IPS-15b (cell line): ENCODE results near the gene LRP5.

ENCODE experiments used
- H3K27me3 ChIP-seq: one replicate; pipeline ENCODE4 v1.6.1; 2013; ENCODE audit warnings: low read length; ENCODE audit not compliant: control insufficient read depth, insufficient read depth
- H3K36me3 ChIP-seq: one replicate; pipeline ENCODE4 v1.6.1; 2013; ENCODE audit warnings: low read length; ENCODE audit not compliant: control insufficient read depth, insufficient read depth
- H3K4me1 ChIP-seq: one replicate; pipeline ENCODE4 v1.6.1; 2013; ENCODE audit warnings: mild to moderate bottlenecking, low read length; ENCODE audit not compliant: control insufficient read depth, insufficient read depth
- H3K4me3 ChIP-seq: one replicate; pipeline ENCODE4 v1.5.1; 2013; ENCODE audit warnings: low read depth, low read length
- H3K9ac ChIP-seq: one replicate; pipeline ENCODE4 v1.6.1; 2013; ENCODE audit warnings: low read depth, mild to moderate bottlenecking, low read length
- H3K9me3 ChIP-seq: one replicate; pipeline ENCODE4 v1.6.1; 2013; ENCODE audit warnings: mild to moderate bottlenecking, low read length; ENCODE audit not compliant: control insufficient read depth, insufficient read depth

Gene LRP5

DNA sequence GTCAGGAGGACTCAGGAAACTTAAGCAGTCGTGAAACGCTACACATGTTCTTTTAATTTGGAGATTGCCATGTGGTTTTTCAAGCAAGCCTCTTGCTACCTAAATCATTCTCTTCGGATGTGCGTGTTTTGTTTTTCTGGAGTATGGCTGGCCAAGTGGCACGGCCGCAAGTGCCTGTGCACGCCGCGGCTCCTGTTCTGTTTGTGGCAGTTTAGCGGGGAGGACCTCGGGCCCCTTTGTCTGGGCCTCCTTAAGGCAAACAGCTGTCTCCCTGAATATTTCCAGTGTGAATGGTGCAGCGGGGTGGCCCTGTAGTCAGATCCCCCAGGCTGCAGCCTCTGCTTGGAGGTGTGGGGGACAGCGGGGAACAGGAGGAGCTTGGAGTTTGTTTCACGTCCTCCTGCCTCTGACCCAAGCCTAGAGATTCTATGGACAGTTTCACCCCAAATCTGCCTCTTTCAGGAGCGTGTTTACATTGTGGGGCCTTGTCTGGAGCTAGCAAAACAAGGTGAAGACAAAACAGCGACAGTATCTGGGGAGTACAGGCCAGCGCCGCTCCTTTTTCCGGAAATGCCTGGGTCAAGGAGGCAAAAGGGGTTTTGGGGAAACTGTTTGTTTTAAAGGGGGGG, 1.3 kb downstream of the LRP5 start:
- H3K4me1 ChIP-seq = peaks cover 11% of the 10 kb centered on the region
- H3K27me3 ChIP-seq = peaks cover 4% of the 10 kb centered on the region
- H3K9me3 ChIP-seq = no peaks in the 10 kb centered on the region
- no peaks in the 10 kb centered on the region for H3K36me3 ChIP-seq
- peak overlapping the region; percentile 65 for H3K9ac ChIP-seq
- peak overlapping the region; percentile 68 for H3K4me3 ChIP-seq

DNA sequence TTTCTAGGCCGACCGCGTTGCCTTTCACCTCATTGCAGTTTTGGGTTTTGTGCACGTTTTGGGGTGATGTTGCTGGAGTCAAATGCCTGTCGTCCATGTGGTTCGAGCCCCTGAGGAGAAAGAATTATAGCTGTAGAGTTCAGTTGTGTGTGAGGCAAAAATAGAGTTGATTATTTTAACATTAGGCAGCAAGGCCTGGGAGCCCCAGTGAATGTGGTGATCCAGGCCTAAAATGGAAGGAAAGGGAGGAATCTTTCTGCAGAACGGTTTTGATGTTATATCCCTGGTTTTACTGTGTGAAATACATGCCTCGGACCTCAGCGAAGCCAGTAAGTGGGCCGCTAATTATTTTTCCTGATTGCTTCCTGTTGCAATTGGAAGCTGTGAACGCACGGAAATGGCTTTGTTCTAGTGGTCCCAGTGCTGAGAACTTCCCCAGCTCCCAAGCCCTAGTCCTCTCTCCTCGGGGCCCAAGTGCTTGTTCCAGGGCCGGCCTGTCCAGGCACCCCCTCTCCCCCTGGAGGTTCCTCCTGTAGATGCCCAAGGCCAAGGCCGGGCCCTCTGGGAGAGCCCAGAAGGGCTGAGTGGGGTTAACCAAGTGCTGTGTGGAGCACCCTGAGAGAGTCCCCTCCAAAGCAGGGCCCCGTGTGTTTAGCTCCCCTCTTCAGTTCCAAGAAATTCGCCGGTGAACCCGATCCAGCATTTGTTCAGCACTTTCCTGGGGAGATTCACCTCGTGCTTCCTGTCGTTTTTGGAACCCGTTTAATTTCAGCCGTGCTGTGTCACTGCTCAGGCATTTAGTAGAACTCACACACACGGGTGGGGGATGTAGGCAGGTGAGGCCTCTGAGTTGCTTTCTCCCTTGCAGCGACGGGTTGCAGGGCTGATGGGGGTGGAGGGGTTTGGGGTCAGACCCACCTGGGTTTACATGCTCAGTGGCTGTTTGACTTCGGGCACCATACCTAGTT, 2.1 kb downstream of the LRP5 start:
- Histone ChIP-seq H3K4me3 (peak overlapping the region; percentile 68), H3K36me3 (no peaks in the 10 kb centered on the region), H3K9me3 (no peaks in the 10 kb centered on the region), H3K4me1 (peaks cover 11% of the 10 kb centered on the region), H3K9ac (peak overlapping the region; percentile 41), H3K27me3 (peaks cover 4% of the 10 kb centered on the region)

GRCh38 chr11:68315171-68315920, 3.0 kb downstream of the LRP5 start:
- peaks cover 11% of the 10 kb centered on the region for H3K4me1 ChIP-seq
- H3K36me3 ChIP-seq = no peaks in the 10 kb centered on the region
- H3K4me3 ChIP-seq = no peak overlapping the region
- H3K27me3 ChIP-seq = peaks cover 4% of the 10 kb centered on the region
- H3K9ac ChIP-seq = no peak overlapping the region
- H3K9me3 ChIP-seq = no peaks in the 10 kb centered on the region

GRCh38 chr11:68317147-68317785, 4.9 kb downstream of the LRP5 start:
- H3K4me3 ChIP-seq = no peak overlapping the region
- no peaks in the 10 kb centered on the region for H3K27me3 ChIP-seq
- H3K4me1 ChIP-seq = peaks cover 9% of the 10 kb centered on the region
- H3K9ac ChIP-seq = no peak overlapping the region
- no peaks in the 10 kb centered on the region for H3K9me3 ChIP-seq
- no peaks in the 10 kb centered on the region for H3K36me3 ChIP-seq

DNA sequence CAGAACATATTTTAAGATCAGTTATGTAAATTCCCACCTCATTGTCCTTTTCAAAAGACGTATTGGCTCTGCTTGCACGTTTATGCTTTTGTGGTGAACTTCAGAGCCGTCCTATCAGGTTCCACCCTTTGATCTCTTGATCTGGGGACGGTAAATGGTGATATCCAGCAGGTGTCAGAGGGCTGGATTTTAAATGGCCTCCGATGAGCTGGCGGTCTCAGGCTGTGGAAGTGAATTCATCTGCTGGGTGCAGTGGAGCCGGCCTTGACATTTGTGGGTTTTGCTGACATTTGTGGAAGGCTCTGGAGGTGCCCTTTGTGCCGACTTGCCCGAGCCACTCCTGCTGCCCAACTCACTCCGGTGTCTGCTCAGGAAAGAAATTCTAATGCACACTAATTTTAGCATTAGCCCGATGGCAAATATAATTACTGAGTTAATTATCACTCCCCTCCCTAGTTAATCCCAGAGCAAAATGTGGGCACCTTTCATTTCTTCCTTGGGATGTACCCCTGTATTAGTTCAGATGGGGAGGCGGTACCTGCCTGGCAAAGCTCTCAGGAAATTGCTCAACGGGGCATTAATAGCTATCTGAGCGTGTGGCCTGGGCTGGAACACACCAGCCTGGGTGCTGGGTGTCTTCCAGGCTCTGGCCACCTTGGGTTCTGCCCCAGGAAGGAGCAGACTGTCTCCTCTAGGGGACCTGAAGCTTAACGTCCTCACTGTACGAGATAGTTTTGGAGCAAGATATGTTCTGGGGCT, 9.1 kb downstream of the LRP5 start:
- Histone ChIP-seq H3K9ac (no peak overlapping the region), H3K4me1 (peaks cover 2% of the 10 kb centered on the region), H3K36me3 (no peaks in the 10 kb centered on the region), H3K27me3 (no peaks in the 10 kb centered on the region), H3K9me3 (no peaks in the 10 kb centered on the region), H3K4me3 (no peak overlapping the region)

DNA sequence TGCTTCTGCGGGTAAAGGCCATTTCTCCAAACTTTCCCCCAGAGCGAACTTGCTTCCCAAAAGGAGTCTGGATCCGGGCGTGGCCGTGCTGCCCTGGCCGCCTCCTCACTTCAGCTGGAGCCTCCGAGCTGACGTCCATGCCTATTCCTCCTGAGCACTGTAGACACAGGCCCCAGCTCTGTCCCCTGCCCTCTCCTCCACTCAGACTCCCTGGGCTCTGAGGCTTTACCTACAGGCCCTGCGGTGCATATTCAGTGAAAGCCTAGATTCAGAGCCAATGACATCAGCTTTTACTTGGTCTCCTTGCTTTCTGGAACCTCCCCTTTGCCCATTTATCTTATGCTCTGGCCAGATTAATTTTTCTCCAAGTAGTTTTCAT, 9.7 kb downstream of the LRP5 start:
- Histone ChIP-seq H3K36me3 (no peaks in the 10 kb centered on the region), H3K4me3 (no peak overlapping the region), H3K4me1 (peaks cover 2% of the 10 kb centered on the region), H3K9me3 (no peaks in the 10 kb centered on the region), H3K9ac (no peak overlapping the region), H3K27me3 (no peaks in the 10 kb centered on the region)

DNA sequence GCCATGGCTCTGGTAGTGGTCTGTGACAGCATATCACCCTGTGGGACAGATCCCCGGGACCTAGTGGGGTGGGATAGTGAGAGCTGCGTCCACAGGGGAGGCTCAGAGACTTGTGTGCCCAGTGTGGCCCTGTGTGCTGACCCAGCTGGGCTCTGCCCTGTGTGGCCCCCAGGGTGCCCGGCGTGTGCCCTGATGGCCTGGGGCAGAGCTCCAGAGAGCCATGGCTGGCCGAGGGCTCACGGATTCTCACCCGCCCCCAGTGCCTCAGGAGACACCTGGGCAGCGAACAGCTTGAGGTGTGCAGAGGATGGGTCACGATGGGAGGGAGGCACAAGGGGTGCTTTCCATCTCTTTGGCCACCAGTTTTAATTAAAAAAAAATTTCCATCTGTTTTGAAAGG, 11.8 kb downstream of the LRP5 start:
- H3K4me3 ChIP-seq = no peak overlapping the region
- no peak overlapping the region for H3K9ac ChIP-seq
- H3K27me3 ChIP-seq = no peaks in the 10 kb centered on the region
- peaks cover 15% of the 10 kb centered on the region for H3K4me1 ChIP-seq
- no peaks in the 10 kb centered on the region for H3K9me3 ChIP-seq
- no peaks in the 10 kb centered on the region for H3K36me3 ChIP-seq

DNA sequence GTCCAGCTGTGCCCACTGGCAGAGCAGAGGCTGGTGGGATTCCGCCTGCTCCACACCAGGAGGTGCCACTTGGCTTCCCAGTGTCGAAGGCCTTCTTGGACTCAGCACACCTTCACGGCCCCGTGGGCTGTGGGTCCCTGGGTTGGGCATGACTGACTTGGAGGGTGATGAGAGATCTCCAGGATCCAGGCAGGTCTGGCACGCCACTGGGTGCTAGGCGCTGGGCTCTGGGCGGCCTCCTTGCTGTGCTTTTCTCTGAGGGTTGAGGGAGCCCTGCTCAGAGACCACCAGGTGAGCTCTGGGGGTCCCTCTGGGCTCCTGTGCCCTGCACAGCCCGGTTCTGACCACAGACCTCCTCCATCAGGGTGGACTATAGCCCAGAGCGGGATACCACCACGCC, 12.3 kb downstream of the LRP5 start:
- Histone ChIP-seq H3K4me3 (no peak overlapping the region), H3K27me3 (no peaks in the 10 kb centered on the region), H3K36me3 (no peaks in the 10 kb centered on the region), H3K4me1 (peaks cover 17% of the 10 kb centered on the region), H3K9me3 (no peaks in the 10 kb centered on the region), H3K9ac (no peak overlapping the region)

DNA sequence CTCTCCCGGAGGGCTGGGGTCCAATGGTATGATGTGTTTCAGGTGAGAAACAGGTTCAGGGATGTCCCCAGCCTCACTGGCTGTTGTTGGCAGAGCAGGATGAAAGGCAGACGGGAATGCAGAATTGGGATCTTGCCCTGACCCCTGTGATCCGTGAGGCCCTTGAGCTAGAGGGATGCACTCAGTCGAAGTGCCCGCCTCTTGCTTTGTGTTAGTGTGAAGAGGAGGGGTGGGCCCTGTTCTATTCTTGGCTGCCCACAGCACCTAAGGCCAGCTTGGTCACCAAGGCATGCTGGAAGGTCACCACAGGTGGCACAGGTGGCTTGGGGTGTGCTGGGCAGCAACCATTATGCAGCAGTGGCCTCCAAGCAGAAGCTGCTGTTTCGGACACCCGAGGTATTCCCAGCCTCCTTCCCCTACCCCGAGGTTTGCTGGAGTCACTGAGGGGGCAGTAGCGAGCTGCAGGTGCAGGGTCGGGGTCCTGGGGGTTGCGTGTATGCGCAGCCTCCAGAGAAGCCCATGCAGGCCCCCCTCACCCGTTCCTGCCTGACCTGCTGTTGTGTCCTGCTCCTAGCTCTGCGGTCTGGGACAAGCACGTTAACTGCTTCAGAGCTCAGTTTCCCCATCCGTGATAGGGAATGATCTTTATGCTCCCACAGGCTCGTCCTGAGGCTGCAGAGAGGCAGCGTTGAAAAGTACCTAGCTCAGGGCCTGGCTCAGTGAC, 13.0 kb downstream of the LRP5 start:
- no peaks in the 10 kb centered on the region for H3K36me3 ChIP-seq
- peaks cover 23% of the 10 kb centered on the region for H3K4me1 ChIP-seq
- H3K9ac ChIP-seq = no peak overlapping the region
- no peak overlapping the region for H3K4me3 ChIP-seq
- no peaks in the 10 kb centered on the region for H3K9me3 ChIP-seq
- no peaks in the 10 kb centered on the region for H3K27me3 ChIP-seq

GRCh38 chr11:68325907-68326220, 13.5 kb downstream of the LRP5 start:
- Histone ChIP-seq H3K9ac (no peak overlapping the region), H3K36me3 (no peaks in the 10 kb centered on the region), H3K27me3 (no peaks in the 10 kb centered on the region), H3K4me1 (peaks cover 26% of the 10 kb centered on the region), H3K4me3 (no peak overlapping the region), H3K9me3 (no peaks in the 10 kb centered on the region)
